Panc1 (cell line): ENCODE data around the gene ZBTB7C.

Source experiments
- TF ChIP-seq, protein P1 (sequence below): fragments of 450-650 bp; IDR thresholded peaks from 2 replicates; pipeline ENCODE4 v1.5.1; 2017; ENCODE audit warnings: mild to moderate bottlenecking
- TF ChIP-seq, protein P2 (sequence below), 2 experiments: IDR thresholded peaks; 2 replicates each; pipeline ENCODE4 v1.6.1; 2011 to 2012; ENCODE audit warnings: low read depth in 2 of 2, control low read depth in 1 of 2, low read length in 1 of 2, mild to moderate bottlenecking in 1 of 2, moderate library complexity in 1 of 2; ENCODE audit not compliant: insufficient read depth in 1 of 2

DNA sequence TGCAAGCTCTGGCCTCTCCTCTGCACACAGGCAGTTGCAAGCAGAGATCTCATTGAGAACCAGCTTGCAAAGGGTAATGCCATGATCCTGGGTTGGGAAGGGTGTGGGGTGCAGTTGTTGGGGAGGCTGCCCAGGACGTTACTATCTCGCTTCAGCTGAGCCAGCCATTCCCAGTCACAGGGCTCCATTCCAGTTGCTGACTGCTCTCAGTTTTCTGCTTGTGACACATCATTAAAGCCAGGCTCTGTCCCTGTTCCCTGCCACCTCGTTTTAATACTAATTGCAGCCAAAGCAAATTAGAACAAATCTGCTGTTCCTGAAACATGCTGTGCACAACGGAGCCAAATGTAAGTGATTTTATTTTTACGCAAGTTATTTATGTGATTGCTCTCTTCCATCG, 416.2 kb downstream of the ZBTB7C start:
- TF ChIP-seq, protein P1, sequence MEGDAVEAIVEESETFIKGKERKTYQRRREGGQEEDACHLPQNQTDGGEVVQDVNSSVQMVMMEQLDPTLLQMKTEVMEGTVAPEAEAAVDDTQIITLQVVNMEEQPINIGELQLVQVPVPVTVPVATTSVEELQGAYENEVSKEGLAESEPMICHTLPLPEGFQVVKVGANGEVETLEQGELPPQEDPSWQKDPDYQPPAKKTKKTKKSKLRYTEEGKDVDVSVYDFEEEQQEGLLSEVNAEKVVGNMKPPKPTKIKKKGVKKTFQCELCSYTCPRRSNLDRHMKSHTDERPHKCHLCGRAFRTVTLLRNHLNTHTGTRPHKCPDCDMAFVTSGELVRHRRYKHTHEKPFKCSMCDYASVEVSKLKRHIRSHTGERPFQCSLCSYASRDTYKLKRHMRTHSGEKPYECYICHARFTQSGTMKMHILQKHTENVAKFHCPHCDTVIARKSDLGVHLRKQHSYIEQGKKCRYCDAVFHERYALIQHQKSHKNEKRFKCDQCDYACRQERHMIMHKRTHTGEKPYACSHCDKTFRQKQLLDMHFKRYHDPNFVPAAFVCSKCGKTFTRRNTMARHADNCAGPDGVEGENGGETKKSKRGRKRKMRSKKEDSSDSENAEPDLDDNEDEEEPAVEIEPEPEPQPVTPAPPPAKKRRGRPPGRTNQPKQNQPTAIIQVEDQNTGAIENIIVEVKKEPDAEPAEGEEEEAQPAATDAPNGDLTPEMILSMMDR = no peak
- TF ChIP-seq, protein P2, sequence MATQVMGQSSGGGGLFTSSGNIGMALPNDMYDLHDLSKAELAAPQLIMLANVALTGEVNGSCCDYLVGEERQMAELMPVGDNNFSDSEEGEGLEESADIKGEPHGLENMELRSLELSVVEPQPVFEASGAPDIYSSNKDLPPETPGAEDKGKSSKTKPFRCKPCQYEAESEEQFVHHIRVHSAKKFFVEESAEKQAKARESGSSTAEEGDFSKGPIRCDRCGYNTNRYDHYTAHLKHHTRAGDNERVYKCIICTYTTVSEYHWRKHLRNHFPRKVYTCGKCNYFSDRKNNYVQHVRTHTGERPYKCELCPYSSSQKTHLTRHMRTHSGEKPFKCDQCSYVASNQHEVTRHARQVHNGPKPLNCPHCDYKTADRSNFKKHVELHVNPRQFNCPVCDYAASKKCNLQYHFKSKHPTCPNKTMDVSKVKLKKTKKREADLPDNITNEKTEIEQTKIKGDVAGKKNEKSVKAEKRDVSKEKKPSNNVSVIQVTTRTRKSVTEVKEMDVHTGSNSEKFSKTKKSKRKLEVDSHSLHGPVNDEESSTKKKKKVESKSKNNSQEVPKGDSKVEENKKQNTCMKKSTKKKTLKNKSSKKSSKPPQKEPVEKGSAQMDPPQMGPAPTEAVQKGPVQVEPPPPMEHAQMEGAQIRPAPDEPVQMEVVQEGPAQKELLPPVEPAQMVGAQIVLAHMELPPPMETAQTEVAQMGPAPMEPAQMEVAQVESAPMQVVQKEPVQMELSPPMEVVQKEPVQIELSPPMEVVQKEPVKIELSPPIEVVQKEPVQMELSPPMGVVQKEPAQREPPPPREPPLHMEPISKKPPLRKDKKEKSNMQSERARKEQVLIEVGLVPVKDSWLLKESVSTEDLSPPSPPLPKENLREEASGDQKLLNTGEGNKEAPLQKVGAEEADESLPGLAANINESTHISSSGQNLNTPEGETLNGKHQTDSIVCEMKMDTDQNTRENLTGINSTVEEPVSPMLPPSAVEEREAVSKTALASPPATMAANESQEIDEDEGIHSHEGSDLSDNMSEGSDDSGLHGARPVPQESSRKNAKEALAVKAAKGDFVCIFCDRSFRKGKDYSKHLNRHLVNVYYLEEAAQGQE (IDR thresholded peaks at IDR 0.05; ENCODE audit: insufficient read depth in 1 of 2, low read depth in 2 of 2, low read length in 1 of 2) = no peak
